Hematopoietic multipotent progenitor cell (in vitro differentiated cells): ENCODE data around the gene GPR6. TPM values are rescaled to one million over a fixed set of nuclear protein-coding genes. Genes with fewer than 3 reads are reported as not detected.

Experiments
- DNase-seq, 3 donors: peaks; one replicate each; pipeline ENCODE4 v3.0.0-alpha.2; 2011 to 2015; ENCODE audit warnings: low read depth in 2 of 3, low spot score in 2 of 3
- total RNA-seq: library from RNA; depleted of rRNA; stranded (reverse); fragments of >200 nt; gene quantifications from one replicate; pipeline ENCODE4 v1.2.3, GENCODE V29; 2012

GPR6 gene, protein sequence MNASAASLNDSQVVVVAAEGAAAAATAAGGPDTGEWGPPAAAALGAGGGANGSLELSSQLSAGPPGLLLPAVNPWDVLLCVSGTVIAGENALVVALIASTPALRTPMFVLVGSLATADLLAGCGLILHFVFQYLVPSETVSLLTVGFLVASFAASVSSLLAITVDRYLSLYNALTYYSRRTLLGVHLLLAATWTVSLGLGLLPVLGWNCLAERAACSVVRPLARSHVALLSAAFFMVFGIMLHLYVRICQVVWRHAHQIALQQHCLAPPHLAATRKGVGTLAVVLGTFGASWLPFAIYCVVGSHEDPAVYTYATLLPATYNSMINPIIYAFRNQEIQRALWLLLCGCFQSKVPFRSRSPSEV
- not detected for total RNA-seq

DNA sequence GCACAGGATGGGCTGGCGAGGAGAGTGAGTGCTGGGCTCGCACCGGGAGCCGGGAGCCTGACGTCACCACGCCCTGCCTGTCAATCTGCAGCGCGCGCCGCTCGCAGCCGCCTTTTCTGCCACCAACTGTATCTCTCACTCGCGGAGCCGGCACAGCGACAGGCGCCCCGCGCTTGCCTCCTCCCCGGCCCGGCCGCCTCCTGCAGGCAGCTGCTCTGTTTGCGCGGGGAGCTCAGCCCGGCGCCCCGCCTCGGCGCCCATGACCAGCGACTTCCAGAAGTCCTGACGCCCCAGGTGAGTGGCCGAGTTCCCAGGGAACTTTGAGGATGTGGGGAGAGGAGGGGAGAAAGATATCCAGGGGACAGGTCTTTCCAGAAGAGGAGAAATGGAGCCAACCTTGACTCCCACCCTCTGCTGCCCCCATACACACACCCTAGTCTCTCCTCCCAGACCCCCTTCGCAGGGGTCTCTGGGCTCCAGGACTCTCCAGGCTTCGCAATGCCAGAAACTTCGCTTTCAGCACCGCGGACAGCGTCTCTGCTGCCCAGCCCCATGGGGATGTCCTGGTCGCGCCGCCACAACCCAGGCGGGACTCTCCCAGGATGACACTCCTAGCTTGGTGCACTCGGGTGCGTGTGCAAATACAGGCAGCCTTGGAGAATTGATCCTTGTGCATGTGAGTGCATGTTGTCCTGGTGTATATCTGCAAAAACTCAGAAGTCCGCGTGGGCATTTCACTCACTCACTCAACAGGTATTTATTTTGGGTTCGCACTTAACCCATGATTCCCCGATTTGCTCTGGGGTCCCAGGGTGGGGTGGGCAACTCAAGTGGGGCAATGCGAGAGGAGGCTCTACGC is at the start of gene GPR6:
TSS of gene GPR6 (plus strand) at position 138 of the 859 bp plus-strand sequence. CDS start 802 bp downstream, outside the sequence.
- peak in 2 of 3 donors; percentile 70 to 84 for DNase-seq

DNA sequence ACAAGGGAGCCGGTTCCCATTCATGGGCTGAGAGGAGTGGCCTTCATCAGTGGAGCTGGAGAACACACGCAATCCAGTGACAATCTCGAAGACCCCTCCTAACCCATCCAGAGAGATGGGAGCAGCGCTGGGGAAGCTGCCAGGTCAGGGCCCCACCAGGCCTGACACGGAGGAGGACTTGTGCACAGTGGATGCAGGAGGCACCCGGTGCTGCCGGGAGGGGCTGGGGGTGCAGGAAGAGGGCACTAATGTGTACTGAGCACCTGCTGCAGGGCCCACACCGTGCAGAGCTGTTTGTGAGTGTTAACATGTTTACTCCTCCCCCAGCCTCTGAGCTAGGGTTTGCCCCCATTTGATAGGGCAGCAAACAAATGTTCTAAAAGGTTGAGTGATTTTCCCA is 43.8 kb upstream of the GPR6 start:
- no peak for DNase-seq

DNA sequence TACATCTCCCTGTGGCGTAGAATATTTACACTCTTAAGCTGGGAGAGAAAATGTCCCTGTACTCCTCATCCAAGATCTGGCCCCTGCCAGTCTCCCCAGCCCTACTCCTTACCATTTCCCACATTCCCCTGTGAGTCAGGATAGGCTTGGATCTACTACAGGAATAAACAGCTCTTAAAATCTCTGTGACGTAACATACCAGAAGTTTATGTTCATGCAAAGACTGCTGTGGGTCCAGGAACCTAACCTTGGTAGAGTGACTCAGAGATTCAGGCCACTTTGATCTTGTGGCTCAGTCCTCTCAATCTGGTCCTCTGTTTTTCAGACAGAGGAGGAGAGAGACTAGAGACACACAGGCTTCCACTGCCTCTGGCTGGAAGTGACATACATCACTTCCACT is 38.5 kb upstream of the GPR6 start:
- no peak for DNase-seq

DNA sequence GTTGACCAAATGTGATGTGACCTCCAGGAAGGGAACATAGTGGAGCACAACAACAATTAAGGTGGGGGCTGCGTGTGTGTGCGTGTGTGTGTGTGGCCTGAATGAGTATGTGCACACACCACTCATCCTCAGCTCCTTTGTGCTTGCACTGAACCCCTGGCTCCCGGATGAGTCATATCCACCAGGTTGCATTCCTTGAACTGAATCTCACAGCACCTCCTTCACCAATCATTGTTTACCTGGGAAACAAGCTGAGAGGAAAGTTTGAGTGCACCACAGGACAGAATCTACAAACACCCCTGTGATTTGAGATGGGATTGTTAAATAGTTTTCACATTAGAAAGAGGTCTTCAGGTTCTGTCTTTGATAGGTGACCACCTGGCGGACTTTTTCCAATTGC is 33.7 kb upstream of the GPR6 start:
- no peak for DNase-seq

DNA sequence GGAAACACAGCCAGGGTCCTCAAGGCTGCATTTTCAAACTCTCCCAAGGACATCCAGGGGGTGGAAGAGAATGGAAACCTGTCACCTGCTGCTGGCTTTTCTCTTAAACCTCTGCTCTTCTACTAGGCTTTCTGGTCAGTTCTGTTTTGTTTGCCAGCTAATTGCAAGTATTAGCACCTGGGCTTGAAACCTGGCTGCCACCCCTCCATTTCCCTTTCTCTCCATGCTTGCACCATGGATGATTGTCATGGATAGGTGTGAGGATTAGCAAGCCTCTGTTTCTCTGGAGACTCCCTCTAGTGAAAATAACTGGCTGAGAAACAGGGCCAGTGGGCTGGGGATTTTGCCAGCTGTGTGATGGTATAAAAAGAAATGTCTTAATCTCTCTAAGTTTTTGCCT is 33.0 kb upstream of the GPR6 start:
- no peak for DNase-seq

DNA sequence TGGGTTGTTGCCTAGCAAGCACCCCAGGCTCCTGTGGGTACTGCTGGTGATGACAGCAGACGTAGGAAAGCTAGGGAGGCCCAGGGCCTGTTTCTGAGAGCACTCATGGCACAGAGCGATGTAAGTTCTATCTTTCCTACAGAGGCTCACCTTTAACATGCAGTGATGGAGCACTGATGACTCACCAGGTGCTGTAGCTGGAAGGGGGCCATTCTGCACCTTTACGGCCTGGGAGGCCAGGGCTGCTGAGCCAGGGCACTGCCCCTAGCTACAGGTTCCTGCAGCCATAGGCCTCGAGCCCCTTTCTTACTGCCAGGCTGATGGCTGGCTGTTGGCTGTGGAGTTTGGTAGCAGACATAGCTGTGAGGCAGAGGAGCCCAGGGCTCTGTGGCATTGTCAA is 31.1 kb upstream of the GPR6 start:
- DNase-seq = no peak

DNA sequence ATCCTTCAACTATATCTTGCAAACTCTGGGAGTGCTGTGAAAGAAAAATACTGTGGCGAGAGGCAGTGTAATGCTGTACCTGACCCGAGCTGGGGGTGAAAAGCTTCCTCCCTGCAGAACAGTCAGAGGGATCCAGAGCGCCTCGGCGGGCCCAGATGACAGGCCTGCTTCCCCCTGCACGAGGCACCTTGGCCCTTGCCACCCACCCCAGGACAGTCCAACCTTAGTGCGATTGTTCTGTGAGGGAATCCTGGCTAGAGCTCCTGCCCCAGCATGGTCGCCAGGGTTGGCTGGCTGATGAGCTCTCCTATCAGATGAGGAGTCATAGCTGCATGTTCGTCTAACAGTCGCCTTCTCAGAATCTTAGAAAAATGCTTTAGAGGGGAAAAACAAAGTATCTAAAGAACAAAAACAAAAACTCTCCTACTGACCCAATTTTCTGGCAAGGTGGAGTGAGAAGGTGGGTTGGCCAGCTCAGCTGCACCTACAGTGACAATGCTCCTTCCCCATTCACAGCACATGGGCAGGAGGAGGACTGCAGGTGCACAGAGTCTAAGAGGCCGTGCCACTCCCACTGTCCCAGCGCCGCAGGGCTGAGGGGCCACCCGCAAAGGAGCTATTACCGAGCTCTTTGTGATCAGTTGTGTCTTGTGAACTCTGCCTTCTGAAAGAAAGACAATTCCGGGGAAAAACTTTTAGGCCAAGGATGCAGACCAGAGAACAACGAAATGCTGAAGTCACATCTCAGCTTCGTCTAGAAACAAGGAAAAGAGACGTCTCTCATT is 28.6 kb upstream of the GPR6 start:
- DNase-seq = no peak

DNA sequence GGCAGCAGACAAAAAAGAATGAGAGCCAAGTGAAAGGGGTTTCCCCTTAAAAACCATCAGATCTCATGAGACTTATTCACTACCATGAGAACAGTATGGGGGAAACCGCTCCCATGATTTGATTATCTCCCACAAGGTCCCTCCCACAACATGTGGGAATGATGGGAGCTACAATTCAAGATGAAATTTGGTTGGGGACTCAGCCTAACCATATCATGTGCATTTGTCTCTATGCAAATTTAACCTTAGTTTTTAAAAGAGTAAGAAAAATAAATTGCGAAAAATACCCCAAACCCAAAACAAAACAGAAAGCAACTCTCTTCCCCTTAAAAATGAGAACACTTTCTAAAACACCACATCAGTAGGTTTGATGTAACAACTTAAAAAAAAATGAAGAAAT is 22.6 kb upstream of the GPR6 start:
- DNase-seq = no peak

DNA sequence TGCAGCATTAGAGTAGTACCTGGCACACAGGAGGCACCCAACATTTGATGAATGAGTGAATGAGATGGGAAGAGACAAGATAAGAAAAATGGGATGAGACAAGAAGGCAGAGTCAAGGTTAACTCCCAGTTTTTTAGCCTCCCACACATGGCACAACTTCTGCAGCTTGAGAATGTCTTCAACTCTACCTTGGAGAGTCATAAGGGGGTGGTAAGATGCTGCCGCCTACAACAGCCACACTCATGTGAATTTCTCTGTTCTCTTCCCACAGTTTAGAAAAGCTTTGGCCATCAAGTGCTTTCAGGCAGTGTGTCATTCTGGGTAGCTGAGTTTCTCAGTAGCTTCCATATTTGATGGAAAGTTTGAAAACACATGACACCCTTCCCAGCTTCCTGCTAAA is 19.5 kb upstream of the GPR6 start:
- DNase-seq = no peak

DNA sequence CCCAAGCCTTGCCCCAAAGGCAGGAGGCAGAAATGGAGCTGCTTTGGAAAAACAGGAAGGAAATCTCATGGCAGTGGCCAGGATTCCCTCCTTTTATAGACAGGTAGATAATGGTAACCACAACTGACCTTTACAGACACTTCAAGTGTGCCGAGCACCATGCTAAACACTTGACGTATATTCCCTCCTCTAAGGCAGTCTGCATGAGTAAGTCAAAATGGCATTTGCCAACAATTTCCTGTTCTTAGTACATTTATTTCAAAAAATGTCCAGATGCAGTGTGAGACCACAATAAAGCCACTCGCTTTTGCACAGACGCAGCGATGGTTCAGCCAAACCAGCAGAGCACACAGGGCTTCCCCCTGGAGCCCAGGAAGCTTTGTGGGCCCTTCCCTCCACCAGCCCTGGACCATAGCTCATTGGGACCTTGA is 16.5 kb upstream of the GPR6 start:
- peak in 1 of 3 donors; percentile 4 for DNase-seq

DNA sequence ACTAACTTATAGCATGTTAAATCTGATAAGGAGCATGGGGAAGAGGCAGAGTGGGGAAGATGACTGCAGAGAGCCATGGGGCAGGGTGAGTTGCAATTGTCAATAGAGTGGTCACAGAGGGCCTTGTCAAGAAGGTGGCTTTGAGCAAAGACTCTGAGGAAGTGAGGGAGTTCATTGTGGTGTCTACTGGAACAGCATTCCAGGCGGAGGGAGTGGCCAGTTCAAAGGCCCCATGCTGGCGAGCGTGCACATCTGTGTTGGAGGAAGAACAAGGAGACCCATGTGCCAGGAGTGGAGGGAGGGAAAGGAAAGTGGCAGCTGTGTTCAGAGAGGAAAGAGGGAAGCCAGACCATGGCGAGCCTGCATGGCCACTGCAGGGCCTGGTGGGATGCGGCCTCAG is 15.8 kb upstream of the GPR6 start:
- no peak for DNase-seq

DNA sequence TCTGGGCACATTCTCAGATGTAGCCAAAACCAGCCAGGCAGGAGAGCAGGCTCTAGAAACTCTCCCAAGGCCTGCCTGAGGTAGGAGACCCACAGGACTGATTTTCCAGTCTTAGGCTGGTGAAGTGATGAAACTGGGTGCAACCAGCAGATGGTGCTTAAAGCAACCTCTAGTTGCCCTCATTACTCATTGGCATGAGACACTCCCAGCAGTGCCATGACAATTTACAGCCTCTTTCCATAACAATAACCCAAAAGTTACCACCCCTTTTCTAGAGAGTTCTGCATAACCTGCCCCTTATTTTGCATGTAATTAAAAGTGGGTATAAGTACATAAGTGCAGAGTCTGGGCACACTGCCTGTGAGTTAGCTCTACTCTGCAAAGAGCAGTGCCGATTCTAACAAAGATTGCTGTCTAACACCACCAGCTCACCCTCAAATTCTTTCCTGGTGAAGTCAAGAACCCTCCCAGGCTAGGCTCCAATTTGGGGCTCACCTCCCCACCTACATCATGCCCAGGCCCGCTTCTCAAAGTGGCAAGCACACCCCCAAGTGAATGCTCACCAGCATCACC is 14.4 kb upstream of the GPR6 start:
- DNase-seq = no peak

DNA sequence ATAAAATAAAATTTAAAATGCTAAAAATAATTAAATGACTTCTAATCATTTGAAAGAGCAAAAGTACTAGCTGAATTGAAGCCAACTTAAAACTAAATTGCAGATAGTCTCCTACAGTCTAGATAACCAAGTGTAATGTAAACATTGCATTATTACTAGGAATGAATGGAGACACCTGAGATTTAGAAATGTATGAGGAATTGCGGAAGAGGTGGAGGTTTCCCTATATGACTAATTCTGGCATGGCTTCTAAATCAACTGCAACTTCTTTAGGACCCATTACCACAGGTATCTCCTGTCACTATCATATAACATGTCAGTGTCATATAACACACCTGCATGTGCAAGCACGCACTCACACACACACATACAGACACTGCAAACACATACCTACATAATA is 13.2 kb upstream of the GPR6 start:
- DNase-seq = no peak

DNA sequence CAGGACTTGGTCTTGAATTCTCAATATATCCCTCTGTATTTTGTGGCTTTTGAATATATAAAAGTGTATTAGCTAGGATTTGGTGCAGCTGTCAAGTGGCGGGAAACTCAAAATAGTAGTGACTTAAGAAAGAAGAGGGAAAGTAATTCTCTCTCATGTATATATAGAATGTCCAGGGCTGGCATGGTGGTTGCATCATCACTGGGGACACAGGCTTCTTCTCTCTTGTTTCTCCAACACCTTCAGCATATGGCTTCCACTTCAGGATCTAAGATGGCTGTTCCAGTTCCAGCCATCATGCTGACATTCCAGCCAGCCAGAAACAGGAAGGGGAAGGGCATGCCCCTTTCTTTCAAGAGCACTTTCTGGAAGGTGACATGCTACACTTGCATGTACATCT is 11.8 kb upstream of the GPR6 start:
- DNase-seq = no peak

DNA sequence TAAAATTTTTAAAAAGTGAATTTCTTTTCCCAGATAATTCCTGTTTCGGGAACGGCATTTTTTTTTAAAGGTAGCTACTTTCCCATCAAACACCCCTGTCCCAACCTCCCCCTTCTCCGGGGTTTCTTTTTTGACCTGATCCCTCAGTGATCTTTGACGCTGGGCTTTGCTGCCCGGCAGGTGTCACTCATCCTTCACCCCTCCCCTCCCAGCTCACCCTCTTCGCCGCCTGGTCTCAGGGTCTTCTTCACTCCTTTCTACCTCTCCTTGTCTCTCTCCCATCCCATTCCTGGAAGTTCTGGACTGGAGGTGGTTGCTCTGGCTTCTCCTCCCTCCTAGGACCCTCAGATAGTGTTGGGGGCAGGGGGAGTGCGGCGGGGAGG is 329 bp upstream of the GPR6 start:
- DNase-seq = no peak

DNA sequence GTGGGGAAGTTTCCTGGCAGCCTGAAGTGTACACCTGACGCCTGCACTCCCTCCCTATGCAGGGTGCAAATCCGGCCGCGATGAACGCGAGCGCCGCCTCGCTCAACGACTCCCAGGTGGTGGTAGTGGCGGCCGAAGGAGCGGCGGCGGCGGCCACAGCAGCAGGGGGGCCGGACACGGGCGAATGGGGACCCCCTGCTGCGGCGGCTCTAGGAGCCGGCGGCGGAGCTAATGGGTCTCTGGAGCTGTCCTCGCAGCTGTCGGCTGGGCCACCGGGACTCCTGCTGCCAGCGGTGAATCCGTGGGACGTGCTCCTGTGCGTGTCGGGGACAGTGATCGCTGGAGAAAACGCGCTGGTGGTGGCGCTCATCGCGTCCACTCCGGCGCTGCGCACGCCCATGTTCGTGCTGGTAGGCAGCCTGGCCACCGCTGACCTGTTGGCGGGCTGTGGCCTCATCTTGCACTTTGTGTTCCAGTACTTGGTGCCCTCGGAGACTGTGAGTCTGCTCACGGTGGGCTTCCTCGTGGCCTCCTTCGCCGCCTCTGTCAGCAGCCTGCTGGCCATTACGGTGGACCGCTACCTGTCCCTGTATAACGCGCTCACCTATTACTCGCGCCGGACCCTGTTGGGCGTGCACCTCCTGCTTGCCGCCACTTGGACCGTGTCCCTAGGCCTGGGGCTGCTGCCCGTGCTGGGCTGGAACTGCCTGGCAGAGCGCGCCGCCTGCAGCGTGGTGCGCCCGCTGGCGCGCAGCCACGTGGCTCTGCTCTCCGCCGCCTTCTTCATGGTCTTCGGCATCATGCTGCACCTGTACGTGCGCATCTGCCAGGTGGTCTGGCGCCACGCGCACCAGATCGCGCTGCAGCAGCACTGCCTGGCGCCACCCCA is 1.2 kb downstream of the GPR6 start:
- no peak for DNase-seq

DNA sequence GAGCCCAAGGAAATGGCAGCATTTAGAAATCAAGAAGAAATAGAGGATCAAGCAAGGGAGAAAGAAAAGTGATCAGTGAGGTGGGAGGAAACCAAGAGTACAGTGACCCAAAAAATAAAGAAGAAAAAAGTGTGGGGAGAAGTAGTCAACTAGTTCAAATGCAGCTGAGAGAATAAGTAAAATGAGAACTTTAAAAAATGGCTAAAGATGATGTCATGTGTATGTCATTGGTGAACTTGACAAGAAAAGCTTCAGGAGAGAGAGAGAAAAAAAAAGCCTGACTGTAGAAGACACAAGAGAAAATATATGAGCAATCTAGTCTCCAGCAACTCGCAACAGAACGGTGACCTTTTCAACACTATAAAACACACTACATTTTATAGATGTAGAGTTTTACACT is 6.3 kb downstream of the GPR6 start:
- DNase-seq = no peak

DNA sequence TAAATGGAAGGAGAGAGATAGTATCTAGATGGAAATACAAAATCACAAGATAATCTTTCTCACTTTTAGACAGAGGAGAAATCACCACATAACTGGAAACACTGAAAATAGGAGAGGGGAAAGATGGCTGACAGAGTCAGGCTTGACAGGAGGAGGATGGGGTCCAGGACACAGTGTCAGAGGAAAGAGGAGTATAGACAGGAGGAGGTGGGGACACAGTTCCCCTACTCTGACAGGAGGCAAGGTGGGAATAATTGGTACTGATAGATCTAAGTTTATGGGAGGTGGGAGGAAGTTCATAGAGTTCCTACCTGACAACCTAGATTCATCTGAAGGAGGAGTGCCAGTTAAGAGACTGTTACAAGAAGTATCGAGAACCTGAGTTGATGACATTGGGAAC is 9.1 kb downstream of the GPR6 start:
- no peak for DNase-seq

DNA sequence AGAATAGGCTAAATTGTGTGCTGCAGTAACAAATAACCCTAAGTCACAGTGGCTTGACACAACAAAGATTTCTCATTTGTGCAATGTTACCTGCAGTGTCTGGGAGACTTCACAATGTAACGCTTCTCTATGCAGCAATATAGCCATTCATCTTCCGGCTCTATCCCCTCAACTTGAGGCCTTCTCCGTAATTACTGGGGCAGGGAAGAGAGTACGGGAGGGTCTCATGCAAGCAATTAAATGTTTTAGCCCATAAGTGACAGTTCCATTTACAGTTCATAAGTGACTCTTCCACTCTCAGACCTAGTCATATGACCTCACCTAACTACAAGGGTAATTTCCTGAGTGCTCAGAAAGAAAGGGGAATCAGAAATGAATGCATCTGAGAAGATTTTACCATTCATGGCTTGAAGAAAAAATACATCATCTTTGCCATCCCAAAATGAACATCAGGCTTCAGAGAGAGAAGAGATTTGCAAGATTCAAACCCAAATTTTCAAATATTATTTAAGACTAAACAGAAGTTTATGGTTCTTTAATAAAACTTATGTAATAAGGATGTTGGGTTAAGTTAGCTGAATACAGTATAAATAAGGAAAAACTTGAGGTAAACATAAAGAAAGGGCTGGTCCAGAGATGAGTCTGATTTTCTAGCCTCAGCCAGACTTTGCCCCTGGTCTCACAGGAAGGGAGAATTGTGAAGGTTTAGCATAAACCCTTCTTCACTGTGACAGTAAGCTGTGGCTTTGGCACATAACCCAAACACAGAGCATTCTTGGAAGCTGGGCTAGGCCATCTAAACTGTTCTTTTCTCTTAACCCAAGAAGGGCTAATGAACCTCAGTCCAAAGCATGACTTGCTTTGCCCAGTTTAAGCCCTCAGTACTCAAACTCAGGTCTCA is 13.3 kb downstream of the GPR6 start:
- no peak for DNase-seq
